OCI-LY3 (cell line): Measurements from ENCODE around the gene ZACN.
"Not testable (repeated sequence)": the region's sequence is repeated elsewhere in the genome, so short reads cannot be mapped to it uniquely, and the experiment has no call there.

Source experiments
- H2AFZ ChIP-seq: fragments of 200-600, 300-600 bp; shearing (Covaris generic); 2 replicates; pipeline ENCODE4 v1.6.0; 2014; ENCODE audit warnings: antibody characterized with exemption, low read depth, low read length
- H3K27ac ChIP-seq: fragments of 200-600, 300-600 bp; sonication (generic); 2 replicates; pipeline ENCODE4 v1.5.1; 2014; ENCODE audit warnings: mild to moderate bottlenecking, low read length, moderate library complexity, mixed read lengths
- H3K27me3 ChIP-seq: fragments of 200-600, 300-600 bp; sonication (generic); 2 replicates; pipeline ENCODE4 v1.6.1; 2014; ENCODE audit warnings: low read depth, low read length, mixed read lengths
- H3K36me3 ChIP-seq: fragments of 200-600, 300-600 bp; sonication (generic); replicated peaks from 2 replicates; pipeline ENCODE3; 2014; ENCODE audit warnings: low read depth, low read length, mixed read lengths
- H3K4me1 ChIP-seq: fragments of 300-600, 200-600 bp; sonication (generic); 2 replicates; pipeline ENCODE4 v1.6.1; 2014; ENCODE audit warnings: low read length, mixed read lengths
- H3K4me2 ChIP-seq: fragments of 200-600, 300-600 bp; sonication (generic); 2 replicates; pipeline ENCODE4 v1.6.1; 2014; ENCODE audit warnings: low read length, mixed read lengths
- H3K4me3 ChIP-seq: fragments of 300-600, 200-600 bp; sonication (generic); 2 replicates; pipeline ENCODE4 v1.5.1; 2014; ENCODE audit warnings: antibody characterized with exemption, mild to moderate bottlenecking, low read length, moderate library complexity
- H3K79me2 ChIP-seq: fragments of 300-600, 200-600 bp; shearing (Covaris generic); 2 replicates; pipeline ENCODE4 v1.6.1; 2014; ENCODE audit warnings: mild to moderate bottlenecking, low read length, mixed read lengths
- H3K9ac ChIP-seq: fragments of 300-600, 200-600 bp; shearing (Covaris generic); 2 replicates; pipeline ENCODE4 v1.6.0; 2014; ENCODE audit warnings: mild to moderate bottlenecking, low read length, moderate library complexity
- H3K9me3 ChIP-seq: fragments of 200-600, 300-600 bp; shearing (Covaris generic); 2 replicates; pipeline ENCODE4 v1.6.1; 2014; ENCODE audit warnings: low read length, mixed read lengths; ENCODE audit not compliant: insufficient read depth
- H4K20me1 ChIP-seq: fragments of 200-600, 300-600 bp; sonication (generic); 2 replicates; pipeline ENCODE4 v1.6.1; 2016; ENCODE audit warnings: low read length, mixed read lengths; ENCODE audit not compliant: insufficient read depth
- CTCF ChIP-seq: fragments of 200-600, 300-600 bp; sonication (generic); IDR thresholded peaks from 2 replicates; pipeline ENCODE4 v1.5.1; 2014; ENCODE audit warnings: antibody characterized with exemption, low read length, low read depth
- EZH2phosphoT487 ChIP-seq: fragments of 200-600 bp; shearing (Covaris generic); IDR thresholded peaks from 2 replicates; pipeline ENCODE4 v1.6.1; 2018; ENCODE audit warnings: antibody characterized with exemption, mixed run types, low read depth

Gene ZACN

GRCh38 chr17:76040376-76040775, 38.6 kb upstream of the ZACN start:
- no peak overlapping the region for H2AFZ ChIP-seq
- H3K27me3 ChIP-seq = no peaks in the 10 kb centered on the region
- H3K27ac ChIP-seq = no peak overlapping the region
- H4K20me1 ChIP-seq = no peaks in the 10 kb centered on the region
- TF ChIP-seq CTCF = no peak
- TF ChIP-seq EZH2phosphoT487 = no peak
- no peak overlapping the region for H3K4me3 ChIP-seq
- H3K79me2 ChIP-seq = no peaks in the 10 kb centered on the region
- H3K4me2 ChIP-seq = no peak overlapping the region
- H3K9me3 ChIP-seq = no peaks in the 10 kb centered on the region
- H3K4me1 ChIP-seq = no peaks in the 10 kb centered on the region
- H3K9ac ChIP-seq = no peak overlapping the region
- H3K36me3 ChIP-seq = peaks cover 41% of the 10 kb centered on the region

GRCh38 chr17:76042868-76043267, 36.1 kb upstream of the ZACN start:
- not testable (repeated sequence) for H3K9me3 ChIP-seq, H3K27ac ChIP-seq, H2AFZ ChIP-seq, H3K4me2 ChIP-seq, H3K79me2 ChIP-seq, H3K9ac ChIP-seq, H3K27me3 ChIP-seq, H4K20me1 ChIP-seq, H3K4me3 ChIP-seq, H3K4me1 ChIP-seq
- H3K36me3 ChIP-seq = peaks cover 48% of the 10 kb centered on the region

GRCh38 chr17:76044475-76045007, 34.4 kb upstream of the ZACN start:
- not testable (repeated sequence) for H2AFZ ChIP-seq, H3K79me2 ChIP-seq, H3K9ac ChIP-seq, H3K4me1 ChIP-seq, H3K4me3 ChIP-seq, H3K4me2 ChIP-seq, H3K27ac ChIP-seq, H4K20me1 ChIP-seq, H3K27me3 ChIP-seq, H3K9me3 ChIP-seq
- H3K36me3 ChIP-seq = peaks cover 49% of the 10 kb centered on the region

- TF ChIP-seq CTCF = no peak
- Histone ChIP-seq H3K4me2 (no peak overlapping the region), H3K27ac (no peak overlapping the region), H3K9ac (no peak overlapping the region), H3K79me2 (no peaks in the 10 kb centered on the region), H3K9me3 (no peaks in the 10 kb centered on the region), H3K36me3 (peaks cover 52% of the 10 kb centered on the region), H3K4me3 (no peak overlapping the region), H3K4me1 (no peaks in the 10 kb centered on the region), H4K20me1 (no peaks in the 10 kb centered on the region), H3K27me3 (no peaks in the 10 kb centered on the region), H2AFZ (no peak overlapping the region)
Observed at GRCh38 chr17:76046064-76046463, 32.9 kb upstream of the ZACN start.

GRCh38 chr17:76048025-76048605, 30.9 kb upstream of the ZACN start:
- H3K4me1 ChIP-seq = no peaks in the 10 kb centered on the region
- H3K79me2 ChIP-seq = no peaks in the 10 kb centered on the region
- H4K20me1 ChIP-seq = no peaks in the 10 kb centered on the region; the same call in 1 of the 2 replicates
- no peak overlapping the region for H3K27ac ChIP-seq
- no peaks in the 10 kb centered on the region for H3K9me3 ChIP-seq
- no peak overlapping the region for H3K4me2 ChIP-seq
- H3K9ac ChIP-seq = no peak overlapping the region
- H3K27me3 ChIP-seq = no peaks in the 10 kb centered on the region
- peaks cover 49% of the 10 kb centered on the region for H3K36me3 ChIP-seq
- TF ChIP-seq EZH2phosphoT487 = no peak
- no peak for TF ChIP-seq CTCF
- H2AFZ ChIP-seq = no peak overlapping the region
- no peak overlapping the region for H3K4me3 ChIP-seq
